ENCODE measurements around the gene DOCK9. TPM values are rescaled to one million over a fixed set of nuclear protein-coding genes. Genes with fewer than 3 reads are reported as not detected.

Gene DOCK9
- total RNA-seq, 2 experiments from 2014 or later: 33.4 to 36.9 TPM

GRCh38 chr13:99008577-99008976, 30.7 kb upstream of the DOCK9 start:
- peaks cover 34% of the 10 kb centered on the region for H3K4me1 Mint-ChIP-seq (ENCODE audit: low read depth)
- ATAC-seq (no peak), DNase-seq (no peak)
- no peaks in the 10 kb centered on the region for H3K9me3 Mint-ChIP-seq
- H3K36me3 Mint-ChIP-seq (ENCODE audit: low read depth): no peaks in the 10 kb centered on the region
- H3K4me3 Mint-ChIP-seq: no peak overlapping the region
- TF ChIP-seq CTCF (IDR thresholded peaks at IDR 0.05): no peak
- ChIA-PET CTCF (no interaction called here), POLR2A (interaction anchor here (0.7 to 1.8 kb wide), 2 partner anchors 8 kb away, joined by 3 to 6 read pairs; no protein-coding TSS in a partner anchor)
- H3K27me3 Mint-ChIP-seq: no peaks in the 10 kb centered on the region
- H3K27ac Mint-ChIP-seq: no peak overlapping the region
- intact Hi-C loops (cut with micrococcal nuclease): no loop called here

GRCh38 chr13:99007414-99007986, 29.6 kb upstream of the DOCK9 start:
- H3K4me1 Mint-ChIP-seq (ENCODE audit: low read depth): peaks cover 42% of the 10 kb centered on the region
- ChIA-PET CTCF (interaction anchor here (1.0 kb wide), 1 partner anchor 21 kb away, joined by 6 read pairs; no protein-coding TSS in a partner anchor), POLR2A (no interaction called here)
- ATAC-seq (no peak), DNase-seq (no peak)
- H3K36me3 Mint-ChIP-seq (ENCODE audit: low read depth): no peaks in the 10 kb centered on the region
- H3K9me3 Mint-ChIP-seq: no peaks in the 10 kb centered on the region
- intact Hi-C loops (cut with micrococcal nuclease): no loop called here
- no peak overlapping the region for H3K4me3 Mint-ChIP-seq
- H3K27ac Mint-ChIP-seq: no peak overlapping the region
- no peaks in the 10 kb centered on the region for H3K27me3 Mint-ChIP-seq
- no peak for TF ChIP-seq CTCF (IDR thresholded peaks at IDR 0.05)

GRCh38 chr13:99005609-99006008, 27.7 kb upstream of the DOCK9 start:
- CTCF ChIA-PET: no interaction called here
- ATAC-seq (no peak), DNase-seq (no peak)
- TF ChIP-seq CTCF (IDR thresholded peaks at IDR 0.05): no peak
- peaks cover 58% of the 10 kb centered on the region for H3K4me1 Mint-ChIP-seq (ENCODE audit: low read depth)
- H3K27ac Mint-ChIP-seq: no peak overlapping the region
- intact Hi-C loops (cut with micrococcal nuclease): no loop called here
- no peak overlapping the region for H3K4me3 Mint-ChIP-seq
- POLR2A ChIA-PET: no interaction called here
- H3K9me3 Mint-ChIP-seq: no peaks in the 10 kb centered on the region
- H3K27me3 Mint-ChIP-seq: no peaks in the 10 kb centered on the region
- no peaks in the 10 kb centered on the region for H3K36me3 Mint-ChIP-seq (ENCODE audit: low read depth)

- ChIA-PET CTCF (no interaction called here), POLR2A (no interaction called here)
- no peaks in the 10 kb centered on the region for H3K36me3 Mint-ChIP-seq (ENCODE audit: low read depth)
- no peaks in the 10 kb centered on the region for H3K27me3 Mint-ChIP-seq
- TF ChIP-seq CTCF (IDR thresholded peaks at IDR 0.05): no peak
- ATAC-seq (no peak), DNase-seq (no peak)
- H3K27ac Mint-ChIP-seq: no peak overlapping the region
- H3K4me3 Mint-ChIP-seq: no peak overlapping the region
- H3K9me3 Mint-ChIP-seq: no peaks in the 10 kb centered on the region
- intact Hi-C loops (cut with micrococcal nuclease): no loop called here
- H3K4me1 Mint-ChIP-seq (ENCODE audit: low read depth): peaks cover 60% of the 10 kb centered on the region
Observed at GRCh38 chr13:99004978-99005377, 27.1 kb upstream of the DOCK9 start.

- POLR2A ChIA-PET: interaction anchor here (1.0 kb wide), 1 partner anchor 20 kb away, joined by 3 read pairs; no protein-coding TSS in a partner anchor
- Mint-ChIP-seq H3K27me3 (no peaks in the 10 kb centered on the region), H3K9me3 (no peaks in the 10 kb centered on the region), H3K4me1 (ENCODE audit: low read depth) (peaks cover 63% of the 10 kb centered on the region), H3K4me3 (no peak overlapping the region), H3K27ac (no peak overlapping the region), H3K36me3 (ENCODE audit: low read depth) (no peaks in the 10 kb centered on the region)
- ATAC-seq (no peak), DNase-seq (no peak)
- no peak for TF ChIP-seq CTCF (IDR thresholded peaks at IDR 0.05)
- intact Hi-C loops (cut with micrococcal nuclease): no loop called here
- CTCF ChIA-PET: no interaction called here
Observed at GRCh38 chr13:99003851-99004471, 26.1 kb upstream of the DOCK9 start.

Measured in activated CD8-positive, alpha-beta T cell treated with anti-CD3 and anti-CD28 coated beads for 36 hours (primary cell).